ENCODE measurements around the gene DSTN. TPM values are rescaled to one million over a fixed set of nuclear protein-coding genes. Genes with fewer than 3 reads are reported as not detected.

Gene DSTN
- total and polyA plus RNA-seq, 2 of the 4 experiments (the other 2 are of a cell fraction) = 221 to 269 TPM

DNA sequence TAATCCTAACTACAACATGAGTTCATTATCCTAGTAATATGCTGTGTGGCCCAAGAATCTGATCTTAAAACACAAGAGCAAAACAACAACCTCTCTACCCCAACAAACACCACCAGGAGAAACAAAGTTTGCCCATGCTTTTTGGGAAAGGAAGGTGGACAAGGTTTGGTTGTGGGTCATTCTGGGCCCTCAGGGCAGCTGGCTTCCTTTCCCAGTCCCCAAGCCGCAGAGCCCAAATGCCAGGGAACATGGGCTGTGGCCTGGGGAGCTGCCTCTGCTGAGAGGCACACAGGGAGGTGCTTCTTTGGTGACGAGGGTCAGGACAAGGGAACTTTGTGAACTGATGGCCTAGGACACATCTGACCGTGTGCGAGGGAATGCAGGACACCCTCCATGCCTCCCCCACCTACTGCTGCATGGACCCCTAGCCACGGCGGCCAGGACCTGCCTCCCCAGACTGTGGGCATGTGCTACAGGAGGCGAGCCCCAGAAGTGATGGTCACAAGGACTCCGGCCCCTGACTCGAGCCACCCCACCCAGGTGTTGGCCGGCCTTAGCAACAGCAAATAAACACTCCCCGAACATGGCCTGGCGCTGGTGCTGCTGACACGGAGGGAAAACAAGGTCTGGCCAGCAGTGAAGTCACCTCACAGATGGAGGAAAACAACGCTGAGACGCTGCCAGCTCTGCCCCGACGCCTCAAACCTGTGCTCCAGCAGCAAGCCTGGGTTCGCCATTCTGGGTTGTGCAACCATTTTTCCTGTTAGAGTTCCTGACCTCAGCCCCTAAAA is 56.5 kb downstream of the DSTN start:
- Histone ChIP-seq H3K27me3 (ENCODE audit: control insufficient read depth, insufficient read depth, low read length) (no peaks in the 10 kb centered on the region), H3K14ac (replicated peaks; ENCODE audit: low read depth, low read length) (no peak overlapping the region), H2BK120ac (ENCODE audit: low read depth, low read length) (no peak overlapping the region), H2BK20ac (ENCODE audit: low read depth, low read length) (no peak overlapping the region), H3K4me1 (ENCODE audit: control insufficient read depth, insufficient read depth, low read length) (no peaks in the 10 kb centered on the region), H3K4me3 (ENCODE audit: insufficient read depth, low read depth, low read length) (no peak overlapping the region), H3K9me3 (ENCODE audit: control insufficient read depth, insufficient read depth, low read length) (no peaks in the 10 kb centered on the region), H3K9me1 (ENCODE audit: insufficient read depth, low read length) (no peaks in the 10 kb centered on the region), H2BK5ac (ENCODE audit: low read depth, low read length, poor library complexity, severe bottlenecking) (no peak overlapping the region), H3K23ac (ENCODE audit: low read depth, low read length) (no peak overlapping the region), H3K36me3 (ENCODE audit: control insufficient read depth, insufficient read depth, low read length) (peaks cover 97% of the 10 kb centered on the region), H2AFZ (replicated peaks; ENCODE audit: low read length, poor library complexity) (peak overlapping the region; percentile 35), H3K27ac (ENCODE audit: insufficient read depth, low read length) (no peak overlapping the region), H4K8ac (ENCODE audit: low read depth in 2 of 2, low read length in 2 of 2) (no peak overlapping the region), H3K9ac (ENCODE audit: low read depth, low read length) (no peak overlapping the region), H2AK5ac (ENCODE audit: low read depth, low read length) (no peak overlapping the region), H4K91ac (ENCODE audit: insufficient read depth, low read depth, low read length) (no peak overlapping the region), H3K4ac (ENCODE audit: low read depth, low read length) (no peak overlapping the region), H3K79me1 (ENCODE audit: low read depth in 1 of 2, low read length in 2 of 2) (peaks cover 32 to 89% of the 10 kb centered on the region in 2 experiments), H2BK15ac (ENCODE audit: low read depth, low read length) (no peak overlapping the region), H4K20me1 (ENCODE audit: insufficient read depth, low read length) (peaks cover 84% of the 10 kb centered on the region), H3K4me2 (ENCODE audit: low read depth, low read length) (no peak overlapping the region), H2AK9ac (replicated peaks; ENCODE audit: low read depth, low read length, poor library complexity) (peak overlapping the region; percentile 5), H4K5ac (ENCODE audit: low read depth, low read length) (no peak overlapping the region), H3K18ac (ENCODE audit: low read depth, low read length) (no peak overlapping the region), H3K56ac (ENCODE audit: extremely low read depth, insufficient read depth, low read length) (no peak overlapping the region)
- BruUV-seq (replicated peaks) = no TSS peak
- intact Hi-C loops (cut with micrococcal nuclease) (no loop called here), in situ Hi-C loops (cut with MboI; ENCODE audit: low sequenced_read_pairs) (loop anchor here (25.0 kb wide), 1 partner anchor 511 kb away; the partner anchor contains the start of genes KAT14 and PET117), dilution Hi-C loops (cut with HindIII; ENCODE audit: low sequenced_read_pairs, unreplicated experiment) (no loop called here)
- 85% methylated on average over 8 of the region's 18 CpGs; no CpG with 5 or more reads in 1 of the 2 experiments for WGBS, 2 experiments (ENCODE audit: extremely low coverage in 2 of 2, insufficient read length in 1 of 2)
- DNase-seq = no peak
- ChIA-PET CTCF (no interaction called here), POLR2A (ENCODE audit: unreplicated experiment) (no interaction called here)
- TF ChIP-seq BHLHE40 (IDR thresholded peaks at IDR 0.05; ENCODE audit: low read depth, low read length) (no peak), MAFK (IDR thresholded peaks at IDR 0.05; ENCODE audit: low read depth, low read length) (no peak)
- no peak for ATAC-seq (ENCODE audit: low read depth)
